HepG2 (cell line): ENCODE results near the gene TMEM156.

Experiments used
- CHD2 ChIP-seq: IDR thresholded peaks from 2 replicates; pipeline ENCODE4 v1.6.1; 2011; ENCODE audit warnings: low read depth, low read length, improper control_type of control experiment
- CTCF ChIP-seq: sonication (generic); formaldehyde crosslinking; IDR thresholded peaks from 2 replicates; pipeline ENCODE4 v1.5.0; 2020; ENCODE audit warnings: mild to moderate bottlenecking, missing genetic modification reagents, moderate library complexity
- EP300 ChIP-seq, 3 experiments: sonication (generic) in 1 of 3; formaldehyde crosslinking in 1 of 3; IDR thresholded peaks; 2 replicates each; pipeline versions ENCODE4 v1.5.1 to v1.6.1; 2011 to 2020; ENCODE audit warnings: low read depth in 2 of 3, low read length in 2 of 3, borderline replicate concordance in 1 of 3, improper control_type of control experiment in 1 of 3, mild to moderate bottlenecking in 1 of 3, missing genetic modification reagents in 1 of 3, moderate library complexity in 1 of 3
- FOXP1 ChIP-seq, 2 experiments: fragments of 450-650 bp in 1 of 2; IDR thresholded peaks; 2 replicates each; pipeline ENCODE4 v1.6.1; 2017 to 2018; ENCODE audit warnings: antibody characterized with exemption in 1 of 2
- POLR2A ChIP-seq, 2 experiments: IDR thresholded peaks; 2 replicates each; pipeline ENCODE4 v1.6.1; 2011; ENCODE audit warnings: low read depth in 2 of 2, low read length in 2 of 2, mild to moderate bottlenecking in 1 of 2, moderate library complexity in 1 of 2; ENCODE audit not compliant: insufficient read depth in 1 of 2
- SMAD1 ChIP-seq: sonication (generic); formaldehyde crosslinking; IDR thresholded peaks from 2 replicates; pipeline ENCODE4 v1.4.0; 2020; ENCODE audit warnings: missing genetic modification reagents, low read depth, mild to moderate bottlenecking, borderline replicate concordance
- SNRNP70 ChIP-seq: fragments of 200-400 bp; formaldehyde crosslinking; IDR thresholded peaks from 2 replicates; pipeline ENCODE4 v1.6.1; 2017; ENCODE audit warnings: mild to moderate bottlenecking, low read depth, low read length, moderate library complexity
- SRF ChIP-seq: IDR thresholded peaks from 2 replicates; pipeline ENCODE4 v1.6.1; 2011; ENCODE audit warnings: mild to moderate bottlenecking, low read depth, low read length, moderate library complexity
- TEF ChIP-seq: sonication (generic); formaldehyde crosslinking; IDR thresholded peaks from 2 replicates; pipeline ENCODE4 v1.5.0; 2020; ENCODE audit warnings: missing genetic modification reagents
- ZNF367 ChIP-seq: sonication (generic); formaldehyde crosslinking; IDR thresholded peaks from 2 replicates; pipeline ENCODE4 v1.4.0; 2020; ENCODE audit warnings: missing genetic modification reagents, borderline replicate concordance
- ZNF512B ChIP-seq: sonication (generic); formaldehyde crosslinking; IDR thresholded peaks from 2 replicates; pipeline ENCODE4 v1.5.1; 2020; ENCODE audit warnings: missing genetic modification reagents, mild to moderate bottlenecking, borderline replicate concordance
- TF ChIP-seq, protein P1 (sequence below): IDR thresholded peaks from 2 replicates; pipeline ENCODE4 v1.6.1; 2012; ENCODE audit warnings: low read length, improper control_type of control experiment
- TF ChIP-seq, protein P2 (sequence below): sonication (generic); formaldehyde crosslinking; IDR thresholded peaks from 2 replicates; pipeline ENCODE4 v1.4.0; 2020; ENCODE audit warnings: missing genetic modification reagents

DNA sequence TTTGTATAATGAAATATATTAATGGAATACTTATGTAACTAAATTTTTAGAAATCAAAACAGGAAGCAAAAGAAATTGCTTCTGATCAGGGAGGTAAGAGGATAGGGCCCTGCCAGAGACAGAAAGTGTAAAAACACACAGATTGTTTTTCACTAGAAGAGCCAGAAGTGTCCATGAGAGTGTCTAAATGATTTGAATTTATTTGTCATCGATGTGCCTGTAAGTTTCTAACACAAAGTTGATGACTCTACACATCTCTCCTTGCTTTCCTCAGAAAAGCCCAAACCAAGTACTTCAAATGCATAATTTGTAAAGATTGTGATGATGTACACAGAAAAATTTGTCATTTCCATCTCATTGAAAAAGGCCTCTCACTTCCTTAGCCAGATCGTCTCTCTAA, 80.6 kb downstream of the TMEM156 start:
- TF ChIP-seq CTCF (CRISPR knock-in tag) (no peak), SRF (no peak), POLR2A (IDR thresholded peaks at IDR 0.05; ENCODE audit: insufficient read depth in 1 of 2, low read depth in 2 of 2, low read length in 2 of 2) (no peak), ZNF512B (CRISPR knock-in tag) (no peak), SNRNP70 (no peak), EP300 (IDR thresholded peaks at IDR 0.05; ENCODE audit: low read depth in 2 of 2, low read length in 2 of 2) (no peak), EP300 (CRISPR knock-in tag; IDR thresholded peaks at IDR 0.05; ENCODE audit: borderline replicate concordance) (no peak), TEF (no peak), FOXP1 (IDR thresholded peaks at IDR 0.05) (no peak), FOXP1 (CRISPR knock-in tag; IDR thresholded peaks at IDR 0.05) (no peak), CHD2 (no peak), SMAD1 (CRISPR knock-in tag) (no peak), ZNF367 (CRISPR knock-in tag) (no peak)
- TF ChIP-seq, protein P1, sequence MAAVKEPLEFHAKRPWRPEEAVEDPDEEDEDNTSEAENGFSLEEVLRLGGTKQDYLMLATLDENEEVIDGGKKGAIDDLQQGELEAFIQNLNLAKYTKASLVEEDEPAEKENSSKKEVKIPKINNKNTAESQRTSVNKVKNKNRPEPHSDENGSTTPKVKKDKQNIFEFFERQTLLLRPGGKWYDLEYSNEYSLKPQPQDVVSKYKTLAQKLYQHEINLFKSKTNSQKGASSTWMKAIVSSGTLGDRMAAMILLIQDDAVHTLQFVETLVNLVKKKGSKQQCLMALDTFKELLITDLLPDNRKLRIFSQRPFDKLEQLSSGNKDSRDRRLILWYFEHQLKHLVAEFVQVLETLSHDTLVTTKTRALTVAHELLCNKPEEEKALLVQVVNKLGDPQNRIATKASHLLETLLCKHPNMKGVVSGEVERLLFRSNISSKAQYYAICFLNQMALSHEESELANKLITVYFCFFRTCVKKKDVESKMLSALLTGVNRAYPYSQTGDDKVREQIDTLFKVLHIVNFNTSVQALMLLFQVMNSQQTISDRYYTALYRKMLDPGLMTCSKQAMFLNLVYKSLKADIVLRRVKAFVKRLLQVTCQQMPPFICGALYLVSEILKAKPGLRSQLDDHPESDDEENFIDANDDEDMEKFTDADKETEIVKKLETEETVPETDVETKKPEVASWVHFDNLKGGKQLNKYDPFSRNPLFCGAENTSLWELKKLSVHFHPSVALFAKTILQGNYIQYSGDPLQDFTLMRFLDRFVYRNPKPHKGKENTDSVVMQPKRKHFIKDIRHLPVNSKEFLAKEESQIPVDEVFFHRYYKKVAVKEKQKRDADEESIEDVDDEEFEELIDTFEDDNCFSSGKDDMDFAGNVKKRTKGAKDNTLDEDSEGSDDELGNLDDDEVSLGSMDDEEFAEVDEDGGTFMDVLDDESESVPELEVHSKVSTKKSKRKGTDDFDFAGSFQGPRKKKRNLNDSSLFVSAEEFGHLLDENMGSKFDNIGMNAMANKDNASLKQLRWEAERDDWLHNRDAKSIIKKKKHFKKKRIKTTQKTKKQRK, result no peak
- TF ChIP-seq, protein P2, sequence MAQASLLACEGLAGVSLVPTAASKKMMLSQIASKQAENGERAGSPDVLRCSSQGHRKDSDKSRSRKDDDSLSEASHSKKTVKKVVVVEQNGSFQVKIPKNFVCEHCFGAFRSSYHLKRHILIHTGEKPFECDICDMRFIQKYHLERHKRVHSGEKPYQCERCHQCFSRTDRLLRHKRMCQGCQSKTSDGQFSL (CRISPR knock-in tag), result no peak
